Neural progenitor cell (in vitro differentiated cells): ENCODE measurements around the gene TSC22D2. TPM values are rescaled to one million over a fixed set of nuclear protein-coding genes. Genes with fewer than 3 reads are reported as not detected.

ENCODE experiments used
- DNase-seq: peaks from one replicate; pipeline ENCODE4 v3.0.0-alpha.2; 2016; ENCODE audit warnings: low spot score
- H2AFZ ChIP-seq: fragments of 200-600 bp; sonication (generic); replicated peaks from 2 replicates; pipeline ENCODE4 v1.6.1; 2016; ENCODE audit warnings: antibody characterized with exemption
- H3F3A ChIP-seq: fragments of 200-600 bp; sonication (generic); 2 replicates; pipeline ENCODE4 v1.6.1; 2016; ENCODE audit warnings: antibody characterized with exemption, low read depth
- H3K27ac ChIP-seq: fragments of 200-600 bp; sonication (generic); 2 replicates; pipeline ENCODE4 v1.5.1; 2016; ENCODE audit warnings: mild to moderate bottlenecking
- H3K27me3 ChIP-seq: fragments of 200-600 bp; sonication (generic); 2 replicates; pipeline ENCODE4 v1.6.1; 2016; ENCODE audit warnings: mild to moderate bottlenecking, moderate library complexity
- H3K36me3 ChIP-seq: fragments of 200-600 bp; sonication (generic); 2 replicates; pipeline ENCODE4 v1.5.1; 2016
- H3K4me1 ChIP-seq: fragments of 200-600 bp; sonication (generic); 2 replicates; pipeline ENCODE4 v1.6.1; 2016; ENCODE audit warnings: mixed run types
- H3K4me2 ChIP-seq: fragments of 200-600 bp; sonication (generic); 2 replicates; pipeline ENCODE4 v1.6.1; 2016
- H3K4me3 ChIP-seq: fragments of 200-600 bp; sonication (generic); 2 replicates; pipeline ENCODE4 v1.5.1; 2016
- H3K79me2 ChIP-seq: fragments of 200-600 bp; sonication (generic); 2 replicates; pipeline ENCODE4 v1.6.1; 2016; ENCODE audit warnings: low read depth
- H3K9ac ChIP-seq: fragments of 200-600 bp; sonication (generic); 2 replicates; pipeline ENCODE4 v1.6.1; 2016
- H3K9me3 ChIP-seq: fragments of 200-600 bp; sonication (generic); 2 replicates; pipeline ENCODE4 v1.5.1; 2016; ENCODE audit warnings: low read depth
- H4K20me1 ChIP-seq: fragments of 200-600 bp; sonication (generic); 2 replicates; pipeline ENCODE4 v1.6.1; 2016; ENCODE audit warnings: low read depth
- H3K27ac Mint-ChIP-seq: 3 replicates; pipeline ENCODE4 v1.8.0; 2021; ENCODE audit warnings: mixed read lengths
- H3K27me3 Mint-ChIP-seq: 2 replicates; pipeline ENCODE4 v1.8.0; 2022; ENCODE audit warnings: low read depth, mild to moderate bottlenecking, inconsistent platforms, moderate library complexity, mixed read lengths; ENCODE audit not compliant: insufficient read depth
- H3K36me3 Mint-ChIP-seq: 3 replicates; pipeline ENCODE4 v1.8.0; 2021; ENCODE audit warnings: mixed read lengths
- H3K4me1 Mint-ChIP-seq: 3 replicates; pipeline ENCODE4 v1.8.0; 2021; ENCODE audit warnings: mixed read lengths
- H3K4me3 Mint-ChIP-seq: 3 replicates; pipeline ENCODE4 v1.8.0; 2021; ENCODE audit warnings: mild to moderate bottlenecking, moderate library complexity, mixed read lengths
- H3K9me3 Mint-ChIP-seq: 3 replicates; pipeline ENCODE4 v1.8.0; 2020; ENCODE audit warnings: mixed read lengths
- EZH2 ChIP-seq: fragments of 200-600 bp; sonication (generic); IDR thresholded peaks from 2 replicates; pipeline ENCODE4 v1.6.1; 2017; ENCODE audit warnings: antibody characterized with exemption, mild to moderate bottlenecking, moderate library complexity
- EZH2phosphoT487 ChIP-seq: fragments of 200-600 bp; sonication (generic); IDR thresholded peaks from 2 replicates; pipeline ENCODE4 v1.6.1; 2017; ENCODE audit warnings: antibody characterized with exemption
- total RNA-seq: library from RNA; depleted of rRNA; stranded (reverse); fragments of >200 nt; gene quantifications from 2 replicates; pipeline ENCODE4 v1.2.3, GENCODE V29; 2015; ENCODE audit warnings: low replicate concordance
- TF ChIP-seq, protein P1 (sequence below): fragments of 200-600 bp; sonication (generic); IDR thresholded peaks from 2 replicates; pipeline ENCODE4 v1.5.1; 2017; ENCODE audit warnings: antibody characterized with exemption, mild to moderate bottlenecking

TSC22D2 gene
- 15.4 and 18.7 TPM in 2 replicates for total RNA-seq

- peaks cover 24% of the 10 kb centered on the region for H3F3A ChIP-seq
- TF ChIP-seq EZH2phosphoT487: no peak
- TF ChIP-seq, protein P1, sequence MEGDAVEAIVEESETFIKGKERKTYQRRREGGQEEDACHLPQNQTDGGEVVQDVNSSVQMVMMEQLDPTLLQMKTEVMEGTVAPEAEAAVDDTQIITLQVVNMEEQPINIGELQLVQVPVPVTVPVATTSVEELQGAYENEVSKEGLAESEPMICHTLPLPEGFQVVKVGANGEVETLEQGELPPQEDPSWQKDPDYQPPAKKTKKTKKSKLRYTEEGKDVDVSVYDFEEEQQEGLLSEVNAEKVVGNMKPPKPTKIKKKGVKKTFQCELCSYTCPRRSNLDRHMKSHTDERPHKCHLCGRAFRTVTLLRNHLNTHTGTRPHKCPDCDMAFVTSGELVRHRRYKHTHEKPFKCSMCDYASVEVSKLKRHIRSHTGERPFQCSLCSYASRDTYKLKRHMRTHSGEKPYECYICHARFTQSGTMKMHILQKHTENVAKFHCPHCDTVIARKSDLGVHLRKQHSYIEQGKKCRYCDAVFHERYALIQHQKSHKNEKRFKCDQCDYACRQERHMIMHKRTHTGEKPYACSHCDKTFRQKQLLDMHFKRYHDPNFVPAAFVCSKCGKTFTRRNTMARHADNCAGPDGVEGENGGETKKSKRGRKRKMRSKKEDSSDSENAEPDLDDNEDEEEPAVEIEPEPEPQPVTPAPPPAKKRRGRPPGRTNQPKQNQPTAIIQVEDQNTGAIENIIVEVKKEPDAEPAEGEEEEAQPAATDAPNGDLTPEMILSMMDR: peak; percentile 21
- peak within 1 kb of the TSS; percentile 80 for H3K4me3 ChIP-seq
- peak within 1 kb of the TSS; percentile 76 for H3K9ac ChIP-seq
- peaks cover 31% of the 10 kb centered on the region for H3K4me1 Mint-ChIP-seq
- H3K9me3 Mint-ChIP-seq: no peaks in the 10 kb centered on the region
- H2AFZ ChIP-seq: peak within 1 kb of the TSS; percentile 78
- no peaks in the 10 kb centered on the region for H3K27me3 ChIP-seq
- peaks cover 45% of the 10 kb centered on the region for H4K20me1 ChIP-seq
- peak within 1 kb of the TSS; percentile 99 for H3K27ac ChIP-seq
- peaks cover 27% of the 10 kb centered on the region for H3K4me1 ChIP-seq
- peak within 1 kb of the TSS; percentile 97 for H3K4me2 ChIP-seq
- H3K79me2 ChIP-seq: peaks cover 46% of the 10 kb centered on the region
- DNase-seq: peak; percentile 97
- peaks cover 7% of the 10 kb centered on the region for H3K36me3 Mint-ChIP-seq
- peak within 1 kb of the TSS; percentile 92 for H3K27ac Mint-ChIP-seq
- no peaks in the 10 kb centered on the region for H3K27me3 Mint-ChIP-seq
- no peaks in the 10 kb centered on the region for H3K36me3 ChIP-seq
- H3K9me3 ChIP-seq: no peaks in the 10 kb centered on the region
- H3K4me3 Mint-ChIP-seq: peak within 1 kb of the TSS; percentile 97
Measured at GRCh38 chr3:150408221-150409124, at the start of gene TSC22D2. Gene TSC22D2, plus strand, starts transcription at chr3:150408298. Its CDS starts 1,053 bp downstream, at chr3:150409351.

DNA sequence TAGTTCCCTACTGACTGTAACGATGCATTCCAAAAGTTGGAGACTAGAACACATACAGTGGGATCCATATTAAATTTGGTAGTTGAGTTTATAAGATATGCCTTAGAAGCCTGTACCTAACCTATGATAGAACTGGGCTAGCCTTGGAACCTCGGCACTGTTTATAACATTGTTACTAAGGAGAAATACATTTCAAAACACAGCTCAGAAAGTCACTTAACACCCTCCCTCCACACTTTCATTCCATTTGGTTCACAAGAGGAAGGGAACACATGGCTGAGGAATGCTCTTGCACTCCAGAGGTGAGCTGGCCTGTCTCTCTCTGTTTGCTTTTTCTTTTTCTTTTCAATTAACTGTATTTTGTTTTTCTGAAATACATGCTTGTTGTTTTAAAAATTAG lies 48.7 kb upstream of the TSC22D2 start:
- H3K27ac Mint-ChIP-seq: no peak overlapping the region
- Histone ChIP-seq H3K27me3 (no peaks in the 10 kb centered on the region), H3K9ac (no peak overlapping the region), H3K4me3 (no peak overlapping the region), H3K79me2 (no peaks in the 10 kb centered on the region), H3K27ac (no peak overlapping the region), H3K4me2 (no peak overlapping the region), H3K9me3 (no peaks in the 10 kb centered on the region), H3K36me3 (no peaks in the 10 kb centered on the region), H3K4me1 (no peaks in the 10 kb centered on the region), H4K20me1 (no peaks in the 10 kb centered on the region), H2AFZ (peak overlapping the region; percentile 50), H3F3A (no peaks in the 10 kb centered on the region)
- H3K9me3 Mint-ChIP-seq: no peaks in the 10 kb centered on the region
- DNase-seq: no peak
- H3K4me3 Mint-ChIP-seq: no peak overlapping the region
- H3K27me3 Mint-ChIP-seq: no peaks in the 10 kb centered on the region
- TF ChIP-seq EZH2 (no peak), EZH2phosphoT487 (no peak)
- TF ChIP-seq, protein P1: no peak
- H3K4me1 Mint-ChIP-seq: no peaks in the 10 kb centered on the region
- no peaks in the 10 kb centered on the region for H3K36me3 Mint-ChIP-seq

DNA sequence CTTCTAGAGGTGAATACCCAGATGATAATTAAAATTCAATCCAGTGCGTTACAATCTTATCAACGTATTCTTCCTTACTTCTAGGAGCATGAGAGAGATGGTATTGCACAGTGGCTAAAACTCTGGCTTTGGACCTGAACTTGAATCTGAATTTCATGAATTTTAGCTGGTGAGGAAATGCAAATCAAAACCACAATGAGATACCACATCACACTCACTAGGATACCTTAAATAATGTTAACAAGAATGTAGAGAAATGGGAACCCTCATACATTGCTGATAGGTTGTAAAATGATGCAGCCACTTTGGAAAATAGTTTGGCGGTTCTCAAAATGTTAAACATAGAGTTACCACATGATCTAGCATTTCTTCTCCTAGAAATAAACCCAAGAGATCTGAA lies 47.1 kb upstream of the TSC22D2 start:
- H3K36me3 Mint-ChIP-seq: no peaks in the 10 kb centered on the region
- Histone ChIP-seq H3K4me1 (no peaks in the 10 kb centered on the region), H3K9ac (no peak overlapping the region), H3K4me2 (no peak overlapping the region), H3F3A (no peaks in the 10 kb centered on the region), H4K20me1 (no peaks in the 10 kb centered on the region), H3K27ac (no peak overlapping the region), H3K79me2 (no peaks in the 10 kb centered on the region), H2AFZ (no peak overlapping the region), H3K4me3 (no peak overlapping the region), H3K27me3 (no peaks in the 10 kb centered on the region), H3K9me3 (no peaks in the 10 kb centered on the region), H3K36me3 (no peaks in the 10 kb centered on the region)
- no peaks in the 10 kb centered on the region for H3K27me3 Mint-ChIP-seq
- no peak overlapping the region for H3K27ac Mint-ChIP-seq
- H3K4me3 Mint-ChIP-seq: no peak overlapping the region
- TF ChIP-seq, protein P1: no peak
- TF ChIP-seq EZH2phosphoT487: no peak
- no peak for TF ChIP-seq EZH2
- DNase-seq: no peak
- no peaks in the 10 kb centered on the region for H3K9me3 Mint-ChIP-seq
- no peaks in the 10 kb centered on the region for H3K4me1 Mint-ChIP-seq
